K562 (cell line): Measurements from ENCODE around the gene ADD3.

Source experiments
- PBX2 ChIP-seq, 2 experiments: IDR thresholded peaks in 1 of 2; conservative IDR thresholded peaks in 1 of 2; 2 replicates each; pipeline ENCODE4 v1.6.1; 2016; ENCODE audit warnings: low read depth in 2 of 2, mild to moderate bottlenecking in 1 of 2, missing compliant biosample characterization in 1 of 2, missing genetic modification characterization in 1 of 2, moderate library complexity in 1 of 2
- POLR2AphosphoS5 ChIP-seq: IDR thresholded peaks from 2 replicates; pipeline ENCODE4 v1.6.1; 2011; ENCODE audit warnings: mild to moderate bottlenecking, low read depth, low read length, moderate library complexity; ENCODE audit not compliant: control insufficient read depth, insufficient read depth
- SMC3 ChIP-seq: conservative IDR thresholded peaks from 2 replicates; pipeline ENCODE4 v1.6.1; 2011; ENCODE audit warnings: low read depth, low read length, improper control_type of control experiment; ENCODE audit not compliant: insufficient read depth
- TBP ChIP-seq: optimal IDR thresholded peaks from 2 replicates; pipeline ENCODE3; 2011; ENCODE audit warnings: low read depth, low read length, improper control_type of control experiment
- ZNF740 ChIP-seq, 3 experiments: fragments of 200-800 bp in 1 of 3; sonication (Bioruptor generic) in 1 of 3; sonication (generic) in 1 of 3; formaldehyde crosslinking in 1 of 3; IDR thresholded peaks; 2 replicates each; pipeline versions ENCODE4 v1.6.1 to v1.8.0; 2016 to 2022; ENCODE audit warnings: mild to moderate bottlenecking in 2 of 3, missing compliant biosample characterization in 2 of 3, missing genetic modification characterization in 2 of 3, missing genetic modification reagents in 1 of 3

GRCh38 chr10:110162741-110163145, 155.0 kb downstream of the ADD3 start:
- no peak for TF ChIP-seq SMC3
- no peak for TF ChIP-seq ZNF740 (CRISPR knock-in tag; IDR thresholded peaks at IDR 0.05)
- TF ChIP-seq ZNF740 (tag; IDR thresholded peaks at IDR 0.05): no peak
- no peak for TF ChIP-seq POLR2AphosphoS5
- no peak for TF ChIP-seq PBX2 (CRISPR knock-in tag; IDR thresholded peaks at IDR 0.05; ENCODE audit: low read depth)
- TF ChIP-seq PBX2 (tag; conservative IDR thresholded peaks at IDR 0.05; ENCODE audit: low read depth): no peak
- no peak for TF ChIP-seq TBP
